OCI-LY1 (cell line): ENCODE data around the gene MAN1C1.
"Not testable (repeated sequence)": the region's sequence is repeated elsewhere in the genome, so short reads cannot be mapped to it uniquely, and the experiment has no call there.

Source experiments
- EZH2 ChIP-seq: fragments of 200-600 bp; sonication (generic), shearing (Covaris generic); IDR thresholded peaks from 2 replicates; pipeline ENCODE4 v1.8.0; 2017; ENCODE audit warnings: borderline replicate concordance, mixed run types, mild to moderate bottlenecking, antibody characterized with exemption, low read length, moderate library complexity, mixed read lengths
- TF ChIP-seq, protein P1 (sequence below): fragments of 200-600 bp; sonication (generic), shearing (Covaris generic); IDR thresholded peaks from 2 replicates; pipeline ENCODE4 v1.5.1; 2017; ENCODE audit warnings: mild to moderate bottlenecking, antibody characterized with exemption, low read length, moderate library complexity, mixed read lengths

DNA sequence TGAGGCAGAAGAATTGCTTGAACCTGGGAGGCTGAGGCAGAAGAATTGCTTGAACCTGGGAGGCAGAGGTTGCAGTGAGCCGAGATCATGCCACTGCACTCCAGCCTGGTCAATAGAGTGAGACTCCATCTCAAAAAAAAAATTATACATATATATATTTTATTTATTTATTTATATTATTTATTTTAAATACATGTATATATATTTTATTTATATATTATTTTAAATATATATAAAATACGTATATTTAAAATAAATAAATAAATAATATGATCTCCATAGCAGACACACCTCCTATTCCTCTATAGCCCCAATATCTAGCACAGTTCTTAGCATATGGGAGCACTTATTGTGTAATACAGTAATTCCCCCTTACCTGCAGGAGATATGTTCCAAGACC lies 46.4 kb downstream of the MAN1C1 start:
- TF ChIP-seq, protein P1, sequence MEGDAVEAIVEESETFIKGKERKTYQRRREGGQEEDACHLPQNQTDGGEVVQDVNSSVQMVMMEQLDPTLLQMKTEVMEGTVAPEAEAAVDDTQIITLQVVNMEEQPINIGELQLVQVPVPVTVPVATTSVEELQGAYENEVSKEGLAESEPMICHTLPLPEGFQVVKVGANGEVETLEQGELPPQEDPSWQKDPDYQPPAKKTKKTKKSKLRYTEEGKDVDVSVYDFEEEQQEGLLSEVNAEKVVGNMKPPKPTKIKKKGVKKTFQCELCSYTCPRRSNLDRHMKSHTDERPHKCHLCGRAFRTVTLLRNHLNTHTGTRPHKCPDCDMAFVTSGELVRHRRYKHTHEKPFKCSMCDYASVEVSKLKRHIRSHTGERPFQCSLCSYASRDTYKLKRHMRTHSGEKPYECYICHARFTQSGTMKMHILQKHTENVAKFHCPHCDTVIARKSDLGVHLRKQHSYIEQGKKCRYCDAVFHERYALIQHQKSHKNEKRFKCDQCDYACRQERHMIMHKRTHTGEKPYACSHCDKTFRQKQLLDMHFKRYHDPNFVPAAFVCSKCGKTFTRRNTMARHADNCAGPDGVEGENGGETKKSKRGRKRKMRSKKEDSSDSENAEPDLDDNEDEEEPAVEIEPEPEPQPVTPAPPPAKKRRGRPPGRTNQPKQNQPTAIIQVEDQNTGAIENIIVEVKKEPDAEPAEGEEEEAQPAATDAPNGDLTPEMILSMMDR = not testable (repeated sequence)
- not testable (repeated sequence) for TF ChIP-seq EZH2
